ENCODE data around the gene DDX41. TPM values are rescaled to one million over a fixed set of nuclear protein-coding genes. Genes with fewer than 3 reads are reported as not detected.
"Not testable (repeated sequence)": the region's sequence is repeated elsewhere in the genome, so short reads cannot be mapped to it uniquely, and the experiment has no call there.

Gene DDX41
- polyA plus RNA-seq, 1 donor: 94.7 TPM

DNA sequence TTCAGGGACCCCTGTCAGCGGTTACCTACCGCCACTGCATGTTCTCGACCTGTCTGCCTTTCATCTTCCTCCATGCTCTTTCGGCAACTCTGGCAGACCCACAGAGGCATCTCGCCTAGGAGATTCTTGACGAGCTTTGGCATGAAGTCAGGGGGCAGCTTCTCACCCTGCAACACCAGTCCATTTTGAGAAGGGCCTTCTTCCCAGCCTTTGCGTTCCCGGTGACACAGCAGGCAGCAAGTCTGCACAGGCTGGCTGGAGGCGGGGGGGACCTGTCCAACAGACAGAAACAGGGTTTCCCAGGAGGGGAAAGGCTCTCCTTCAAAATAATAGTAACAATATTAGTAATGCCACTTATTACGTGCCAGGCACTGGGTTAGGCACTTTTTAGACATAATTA, 22.1 kb upstream of the DDX41 start:
- no peak for DNase-seq

DNA sequence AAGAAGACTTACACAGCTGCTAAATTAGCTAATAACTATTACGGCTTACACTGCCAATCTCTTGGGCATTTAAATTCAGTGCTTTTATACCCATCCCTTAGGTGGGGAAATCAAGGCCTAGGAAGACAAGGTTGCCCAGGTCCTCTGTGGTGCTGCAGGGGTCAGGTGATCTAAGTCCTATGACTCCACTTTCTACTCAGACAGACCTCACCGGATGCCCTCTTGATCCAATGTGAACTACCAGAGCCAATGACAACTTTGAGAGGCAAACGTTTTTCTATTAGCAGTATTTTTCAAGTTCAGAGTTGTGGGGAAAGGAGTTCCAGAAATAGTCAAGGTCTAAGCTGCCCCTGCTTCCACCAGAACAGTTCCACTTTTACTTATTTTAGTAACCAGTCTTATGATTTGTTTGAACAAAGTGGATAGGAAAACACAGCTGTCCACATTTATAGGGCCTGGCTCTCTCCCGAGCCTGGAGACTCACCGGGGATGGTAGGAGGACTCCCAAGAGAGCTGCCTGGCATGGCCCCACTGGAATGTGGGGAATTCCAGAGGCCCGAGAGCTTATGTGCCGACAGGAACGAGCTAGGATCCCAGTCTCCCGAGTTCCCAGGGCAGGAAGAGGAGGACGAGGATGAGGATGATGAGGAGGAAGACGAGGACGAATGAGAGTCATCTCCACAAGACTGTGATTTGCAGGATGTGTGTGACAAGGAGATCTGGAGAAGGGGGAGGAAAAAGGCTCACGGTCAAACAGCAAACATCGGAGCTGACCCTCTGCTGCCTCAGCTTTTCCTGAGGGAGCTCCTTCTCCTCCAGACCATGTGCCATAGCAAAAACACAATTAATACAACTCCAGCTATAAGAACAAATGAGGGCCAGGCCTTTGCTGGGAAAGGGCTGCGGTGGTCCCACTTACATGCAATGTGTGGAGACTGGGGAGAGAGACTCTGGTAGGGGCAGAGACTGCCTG, 20.9 kb upstream of the DDX41 start:
- DNase-seq: no peak

DNA sequence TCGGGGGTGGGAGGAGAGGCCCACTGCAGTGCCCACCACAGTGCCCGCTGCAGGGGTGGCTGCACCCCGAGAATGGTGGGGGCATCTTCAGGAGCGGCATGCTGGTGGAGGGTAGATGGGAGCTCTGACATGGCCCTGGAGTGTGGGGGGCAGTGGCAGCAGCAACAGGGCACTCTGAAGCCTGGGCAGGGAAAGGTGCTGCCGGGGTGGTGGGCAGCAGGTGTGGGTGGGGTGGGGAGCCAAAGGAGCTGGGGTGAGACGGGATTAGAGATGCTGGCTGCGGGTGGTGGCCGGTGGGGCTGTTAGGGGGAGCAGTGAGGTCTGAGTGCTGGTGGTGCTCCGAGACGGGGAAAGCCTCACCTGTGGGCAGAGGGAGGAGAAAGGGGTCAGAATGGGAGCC, 19.6 kb upstream of the DDX41 start:
- DNase-seq: no peak

DNA sequence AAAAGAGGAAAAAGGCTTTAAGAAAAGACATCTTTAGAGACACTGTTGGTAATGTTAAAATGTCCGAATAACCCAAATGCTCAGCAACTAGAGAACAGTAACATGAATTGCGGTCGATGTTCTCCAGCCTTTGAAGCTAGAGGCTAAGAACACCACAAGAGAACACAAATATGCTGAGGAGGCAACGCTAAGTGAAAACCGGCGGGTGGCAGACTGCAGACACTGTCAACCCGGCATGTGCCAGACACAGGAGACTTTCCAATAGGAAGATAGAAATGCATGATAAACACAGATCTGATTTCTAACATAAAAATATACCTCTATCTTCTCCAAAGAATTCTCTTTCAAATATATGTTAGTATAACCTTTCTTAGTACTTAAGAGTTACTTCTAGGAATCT, 18.4 kb upstream of the DDX41 start:
- no peak for DNase-seq

DNA sequence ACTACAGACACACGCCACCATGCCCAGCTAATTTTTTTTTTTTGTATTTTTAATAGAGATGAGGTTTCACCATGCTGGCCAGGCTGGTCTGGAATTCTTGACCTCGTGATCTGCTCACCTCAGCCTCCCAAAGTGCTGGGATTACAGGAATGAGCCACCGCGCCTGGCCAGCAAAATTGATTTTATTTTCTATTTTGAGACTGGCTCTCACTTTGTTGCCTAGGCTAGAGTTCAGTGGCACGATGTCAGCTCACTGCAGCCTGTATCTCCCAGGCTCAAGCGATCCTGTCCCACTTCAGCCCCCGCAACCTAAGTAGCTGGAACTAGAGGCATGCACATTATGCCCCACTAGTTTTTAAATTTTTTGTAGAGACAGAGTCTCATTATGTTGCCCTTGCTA, 17.7 kb upstream of the DDX41 start:
- not testable (repeated sequence) for DNase-seq

DNA sequence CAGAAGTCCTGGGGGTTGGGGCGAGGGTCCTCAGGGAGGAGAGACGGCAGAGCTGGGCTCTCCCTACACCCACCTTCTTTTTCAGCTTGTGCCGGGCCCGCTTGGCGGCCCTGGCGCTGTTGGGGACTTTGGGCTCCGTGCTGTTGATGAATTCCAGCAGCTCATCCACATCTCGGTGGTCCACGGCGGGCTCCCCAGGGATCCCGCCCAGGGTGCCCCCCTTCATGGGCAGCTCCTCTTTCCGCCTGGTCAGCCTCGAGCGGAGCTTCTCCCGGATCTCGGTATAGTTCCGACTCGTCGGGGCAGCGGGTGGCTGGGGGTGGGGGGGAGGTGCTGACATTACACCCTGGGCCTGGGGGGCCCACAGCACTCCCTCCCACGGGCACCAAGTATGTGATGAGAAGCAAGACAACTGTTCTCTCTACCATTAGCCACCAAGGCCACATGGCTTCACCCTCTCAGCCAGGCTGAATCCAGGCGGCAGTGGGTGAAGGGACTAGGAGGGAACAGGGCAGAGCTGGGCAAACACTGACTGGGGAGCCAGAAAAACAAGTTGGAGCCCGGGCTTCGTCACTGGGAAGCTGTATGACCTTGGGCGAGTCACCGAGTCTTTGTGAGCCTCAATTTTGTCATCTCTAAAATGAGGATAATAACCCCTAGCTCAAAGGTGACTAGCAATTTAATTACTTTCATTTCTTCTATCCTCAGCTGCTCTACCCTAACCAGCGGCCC, 14.6 kb upstream of the DDX41 start:
- DNase-seq: no peak

DNA sequence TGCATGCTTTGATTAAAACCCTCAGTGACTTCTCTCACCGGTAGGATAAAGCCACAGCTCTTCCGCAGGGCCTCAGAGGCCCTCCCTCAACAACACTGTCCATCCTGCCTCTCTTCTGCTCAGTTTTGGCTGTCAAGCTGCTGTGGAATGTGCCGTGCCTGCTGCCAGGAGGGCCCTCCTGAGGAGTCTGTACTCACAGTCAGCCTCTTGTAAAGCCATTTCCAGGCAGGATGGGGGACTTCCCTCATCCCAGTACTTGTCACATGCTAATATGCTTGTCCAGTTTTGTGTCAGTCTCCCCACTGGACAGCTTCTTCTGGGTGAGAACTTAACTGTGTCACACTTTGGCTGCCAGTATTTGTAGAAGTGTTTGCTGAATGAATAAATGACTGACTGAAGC, 13.9 kb upstream of the DDX41 start:
- DNase-seq: no peak

DNA sequence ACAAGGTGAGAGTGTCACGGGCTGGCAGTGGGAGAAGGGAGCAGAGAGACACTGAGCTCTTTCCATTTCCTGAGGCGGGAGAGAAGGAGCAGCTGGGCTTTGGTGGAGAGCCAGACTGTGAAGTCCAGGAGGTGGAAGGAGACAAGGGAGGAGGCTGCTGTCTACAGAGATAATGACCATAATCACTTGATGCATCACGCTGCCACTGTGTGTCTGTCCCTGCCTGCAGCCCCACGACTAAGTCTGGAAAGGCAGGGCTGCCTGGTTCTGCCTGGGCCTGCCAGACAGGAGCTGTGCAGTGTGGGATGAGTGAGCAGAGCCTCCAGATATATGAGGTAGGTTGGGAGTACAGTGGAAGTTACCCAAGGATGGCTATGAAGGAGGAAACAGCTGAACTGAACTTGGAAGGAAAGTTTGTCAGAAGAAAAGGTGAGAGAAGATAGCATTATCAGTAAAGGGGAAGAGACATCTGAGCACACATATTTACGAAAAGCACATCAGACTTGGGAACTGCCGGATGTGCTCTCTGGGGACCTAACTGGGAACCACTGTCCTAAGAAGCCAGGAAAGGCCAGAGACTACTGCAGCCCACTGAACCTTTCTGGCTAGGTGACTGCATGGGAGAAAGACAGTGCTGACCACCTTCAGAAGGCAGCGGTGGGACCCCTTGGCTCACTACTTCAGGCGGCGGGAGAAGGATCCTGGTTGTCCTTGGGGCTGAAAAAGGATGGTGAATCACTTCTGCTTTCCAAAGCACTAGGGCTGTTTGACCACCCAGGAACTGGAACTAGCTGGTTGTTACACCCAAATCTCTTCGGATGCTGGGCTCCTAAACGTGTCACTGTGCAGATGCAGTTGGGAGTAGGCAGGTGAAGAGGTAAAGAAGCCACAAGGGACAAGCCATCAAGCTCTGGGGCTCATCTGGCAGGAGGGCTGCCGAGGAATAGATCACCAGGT, 12.8 kb upstream of the DDX41 start:
- no peak for DNase-seq

DNA sequence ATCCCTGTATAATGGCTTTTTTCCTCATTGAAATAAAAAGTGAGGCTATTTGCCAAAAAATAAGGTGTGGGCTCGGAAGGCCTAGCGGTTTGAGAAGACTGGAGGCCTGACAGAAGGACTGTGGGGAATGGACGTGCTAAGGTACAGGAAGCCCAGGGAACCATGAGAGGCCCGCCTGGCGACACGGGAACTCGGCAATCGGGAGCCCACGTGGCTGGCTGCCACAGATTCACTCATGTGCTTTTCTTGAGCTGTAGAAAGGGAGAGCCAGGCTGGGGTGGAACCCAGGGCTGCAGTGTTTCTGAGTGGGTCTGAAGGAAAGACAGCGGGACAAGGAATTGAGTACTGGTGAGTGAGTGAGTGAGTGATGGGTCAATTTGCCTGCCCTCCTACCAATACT, 11.9 kb upstream of the DDX41 start:
- DNase-seq: no peak

DNA sequence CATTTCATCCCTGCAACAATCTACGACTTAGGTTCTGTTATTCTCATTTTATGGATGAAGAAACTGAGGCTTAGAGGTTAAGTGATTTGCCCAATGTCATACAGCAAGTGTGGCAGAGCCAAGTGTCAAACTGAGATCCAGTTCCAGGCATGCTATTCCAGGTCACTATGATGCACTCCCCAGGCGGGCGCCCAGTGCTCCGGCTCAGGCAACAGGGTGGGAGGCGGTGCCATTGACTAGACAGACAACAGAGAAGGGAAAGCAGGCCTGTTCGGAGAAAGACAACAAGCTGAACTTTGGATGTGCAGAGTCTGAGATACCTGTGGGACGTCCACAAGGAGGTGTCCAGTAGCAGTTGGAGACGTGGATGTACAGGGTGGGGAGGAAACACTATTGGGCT, 10.8 kb upstream of the DDX41 start:
- no peak for DNase-seq

DNA sequence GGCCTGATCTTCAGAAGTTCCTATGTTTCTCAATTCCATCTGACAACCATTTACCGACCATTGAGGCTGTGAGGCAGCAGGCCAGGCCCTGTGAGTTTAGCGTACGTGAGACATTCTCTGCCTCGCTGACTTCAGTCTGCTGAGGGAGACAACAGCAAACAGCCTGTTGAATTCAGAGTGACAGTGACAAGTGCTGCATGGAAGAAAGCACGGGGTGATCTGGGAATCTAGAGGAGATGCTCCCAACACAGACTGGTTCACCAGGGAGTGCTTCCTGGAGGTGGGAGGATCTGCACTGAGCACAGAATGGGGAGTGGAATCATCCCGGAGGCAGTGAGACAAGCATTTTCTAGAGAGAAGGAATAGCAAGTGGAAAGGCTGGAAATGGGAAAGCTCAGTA, 10.0 kb upstream of the DDX41 start:
- no peak for DNase-seq

DNA sequence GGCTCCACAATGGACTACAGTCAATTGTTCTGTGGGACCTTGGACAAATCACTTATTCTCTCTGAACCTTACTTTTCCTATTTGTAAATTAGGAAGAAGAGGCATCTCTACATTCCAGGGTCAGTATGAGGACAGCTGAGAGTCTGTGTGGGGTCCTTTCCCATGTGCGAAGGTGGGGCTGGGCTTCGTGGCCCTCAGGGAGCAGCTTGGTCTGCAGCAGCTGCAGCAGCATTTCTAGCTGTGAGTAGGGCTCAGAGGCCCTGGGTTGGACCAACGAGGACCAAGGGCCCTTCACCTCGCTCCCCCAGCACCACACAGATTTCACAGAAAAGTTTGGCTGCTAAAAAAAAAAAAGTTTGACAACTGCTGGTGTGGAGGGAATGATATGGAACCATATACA, 9.4 kb upstream of the DDX41 start:
- no peak for DNase-seq

DNA sequence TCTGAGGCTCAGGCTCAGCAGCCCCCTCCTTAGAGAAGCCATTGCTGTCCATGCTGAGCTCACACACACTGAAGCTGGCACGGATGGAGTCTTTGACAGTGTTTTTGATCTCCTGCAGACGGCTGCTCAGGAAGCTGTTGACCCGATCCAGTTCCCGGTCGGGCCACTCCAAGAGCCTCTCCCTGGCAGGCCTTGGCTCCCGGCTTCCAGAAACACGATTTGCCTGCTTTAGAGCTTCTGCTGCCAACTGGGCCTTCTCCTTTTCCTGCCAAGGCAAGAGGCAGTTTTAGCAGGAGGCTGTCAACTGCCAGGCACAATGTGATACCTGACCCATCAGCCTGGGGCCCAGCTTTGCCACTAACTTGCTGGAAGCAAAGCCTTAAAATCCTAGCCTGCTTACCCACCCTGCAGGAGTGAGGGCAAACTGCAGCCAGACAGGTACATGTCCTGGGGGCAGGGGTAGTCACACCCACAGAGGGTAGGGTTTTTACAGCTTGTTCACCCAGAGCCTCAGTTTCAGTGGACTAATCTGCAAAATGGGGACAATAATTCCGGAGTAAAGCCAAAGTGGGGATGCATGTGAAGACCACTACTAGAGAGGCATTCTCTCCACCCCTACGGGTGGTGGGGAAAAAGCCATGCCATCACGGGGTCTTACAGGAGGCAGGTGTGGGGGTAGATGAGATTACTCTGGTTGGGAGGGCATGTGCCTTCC, 8.3 kb upstream of the DDX41 start:
- DNase-seq: no peak

DNA sequence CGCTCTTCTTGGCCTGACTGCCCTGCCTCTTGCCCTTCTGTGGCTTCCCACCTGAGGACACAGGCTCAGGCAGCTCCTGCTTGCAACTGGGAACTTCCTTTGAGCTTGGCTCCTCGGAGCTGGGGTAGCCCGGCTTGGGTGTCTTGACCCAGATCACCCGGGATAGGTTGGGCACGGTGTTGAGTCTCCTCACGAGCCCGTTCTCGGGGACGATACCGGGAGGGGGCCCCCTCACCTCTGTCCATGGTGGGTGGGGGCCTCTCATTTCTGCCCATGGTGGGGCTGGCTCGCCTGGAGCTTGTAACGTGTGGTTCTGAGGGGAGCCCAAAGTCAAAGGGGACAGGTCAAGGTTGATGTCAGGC, 7.8 kb upstream of the DDX41 start:
- no peak for DNase-seq

DNA sequence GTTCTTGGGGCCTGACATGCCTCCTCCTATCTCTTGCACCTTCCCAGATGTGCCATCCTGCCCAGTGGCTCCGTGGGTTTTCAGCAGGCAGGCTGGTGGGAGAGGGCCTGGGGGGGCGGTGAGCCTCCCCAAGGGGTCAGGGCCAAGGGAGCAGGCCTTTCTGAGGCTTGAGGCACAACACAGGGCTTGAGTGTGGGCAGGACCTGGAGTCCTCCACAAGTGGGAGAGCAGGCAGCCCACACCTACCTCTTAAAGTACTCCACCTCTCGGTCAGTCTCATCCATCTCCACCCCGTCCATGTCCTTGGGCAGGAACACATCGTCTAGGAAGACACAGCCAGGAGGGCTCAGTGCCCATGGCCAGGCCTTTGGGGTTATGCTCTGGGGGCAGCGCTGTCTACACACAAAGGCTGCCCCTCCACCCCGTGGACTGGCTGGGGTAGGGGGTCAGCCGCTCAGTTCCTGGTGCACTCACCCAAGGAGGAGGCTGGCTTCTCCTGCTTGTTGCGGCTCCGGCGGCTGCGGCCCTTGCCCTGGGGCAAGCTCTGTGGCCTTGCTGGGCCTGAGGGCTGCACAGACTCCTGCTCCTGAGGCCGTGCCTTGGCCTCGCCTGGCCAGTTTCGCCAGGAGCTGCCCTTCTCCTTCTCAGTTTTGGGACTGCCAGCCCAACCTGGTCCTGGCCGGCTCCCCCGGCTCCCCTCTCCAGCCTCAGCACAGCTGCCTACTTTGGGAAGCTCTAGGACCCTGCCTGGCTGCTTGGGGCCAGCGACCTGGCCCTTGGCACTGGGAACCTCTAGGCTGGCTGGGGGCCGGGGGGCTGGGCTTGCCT, 7.2 kb upstream of the DDX41 start:
- no peak for DNase-seq

DNA sequence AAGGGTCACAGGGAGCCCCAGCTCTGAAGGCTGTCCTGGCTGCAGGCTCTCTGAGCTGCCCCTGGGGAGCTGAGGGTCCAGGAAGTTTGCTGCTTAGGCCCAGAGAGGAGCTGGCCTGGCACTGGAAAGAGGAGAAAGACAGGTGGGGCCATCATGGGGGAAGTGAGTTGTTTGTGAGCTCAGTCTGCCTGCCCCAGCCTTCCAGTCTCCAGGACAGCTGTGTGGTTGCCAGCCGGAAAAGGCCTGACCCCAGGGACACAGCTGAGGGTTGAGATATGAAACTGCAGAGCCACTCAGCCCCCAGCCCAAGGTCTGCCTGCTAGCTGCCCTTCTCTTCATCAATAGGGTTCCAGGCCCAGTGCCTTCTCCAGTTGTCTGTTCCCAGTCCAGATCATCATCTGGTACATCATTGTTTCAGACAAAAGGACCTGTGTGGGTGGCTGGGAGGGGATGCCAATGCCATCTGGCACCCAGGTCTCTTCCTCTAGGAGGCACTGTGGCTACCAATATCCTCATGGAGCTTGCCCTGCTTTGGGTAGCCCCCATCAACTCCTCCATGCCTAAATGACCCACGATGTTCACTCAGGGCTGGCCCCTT, 4.3 kb upstream of the DDX41 start:
- no peak for DNase-seq

DNA sequence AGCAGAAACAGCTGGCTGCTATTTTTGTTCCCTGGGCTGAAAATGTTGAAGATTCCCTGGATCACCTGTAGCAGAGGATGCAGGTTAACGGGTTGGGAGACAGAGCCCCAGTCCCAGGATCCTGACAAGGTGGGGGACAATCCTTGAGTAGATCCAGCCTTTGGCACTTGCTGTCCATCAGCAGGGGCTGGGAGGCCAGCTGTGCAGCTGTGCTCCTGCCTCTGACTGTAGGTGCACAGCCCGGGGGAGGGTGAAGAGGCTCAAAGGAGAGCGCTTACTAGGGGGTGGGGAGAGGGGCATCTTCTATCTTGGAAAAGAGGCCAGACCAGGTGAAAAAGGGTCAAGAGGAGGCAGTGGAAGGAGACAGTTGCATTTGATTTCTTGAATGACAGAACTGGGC, 3.5 kb upstream of the DDX41 start:
- DNase-seq: no peak

DNA sequence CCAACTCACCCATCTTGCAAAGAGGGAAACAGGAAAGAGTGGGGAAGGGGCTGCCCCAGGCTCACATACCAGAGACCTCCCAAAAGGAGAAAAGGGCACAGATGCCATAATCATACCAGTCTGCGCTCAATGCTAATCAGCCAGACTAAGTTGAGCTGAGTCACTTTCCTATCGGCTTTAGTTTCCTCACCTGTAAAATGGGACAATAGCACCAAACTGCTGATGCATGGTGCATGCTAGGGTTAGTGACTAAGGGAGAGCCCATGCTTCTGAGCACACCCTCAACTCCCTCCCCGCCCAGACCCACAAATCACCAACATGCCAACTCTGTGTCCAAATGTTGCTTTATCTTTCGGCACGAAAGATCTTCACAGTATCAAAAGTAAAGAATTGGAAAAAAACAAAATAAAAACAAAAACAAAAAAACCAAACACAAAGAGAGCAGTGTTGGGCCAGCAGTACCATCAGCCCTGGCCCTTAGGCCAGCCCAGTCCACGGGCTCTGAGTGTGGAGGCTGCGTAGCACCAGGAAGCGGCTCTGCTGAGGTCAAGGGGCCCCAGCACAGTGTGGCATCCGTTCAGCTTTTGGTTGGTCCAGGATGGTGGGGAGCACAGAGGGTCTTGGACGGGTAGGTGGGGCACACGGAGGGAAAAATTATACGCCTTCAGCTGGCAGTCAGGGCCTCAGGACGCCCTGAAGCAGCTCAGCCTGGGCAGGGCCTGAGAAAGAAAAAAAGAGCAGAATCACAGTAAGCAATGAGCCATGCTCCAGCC, 2.9 kb upstream of the DDX41 start:
- DNase-seq: no peak

DNA sequence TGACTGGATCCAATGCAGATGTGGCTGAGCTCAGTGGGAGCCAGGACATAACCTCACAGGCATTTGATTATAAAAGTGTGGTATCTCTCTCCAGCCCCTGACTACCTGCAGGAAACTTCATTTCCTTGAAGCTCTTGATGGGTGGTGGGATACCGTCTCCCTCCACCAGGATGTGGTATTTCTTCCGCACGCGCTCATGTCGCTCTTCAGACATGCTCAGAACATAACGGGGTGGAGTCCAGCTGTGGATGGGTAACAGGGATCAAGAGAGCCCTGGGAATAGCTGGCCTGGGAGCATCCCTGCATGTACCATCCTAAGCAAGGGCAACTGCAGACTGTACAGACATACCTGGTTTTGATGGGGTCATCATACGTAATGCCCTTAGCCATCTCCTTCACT, 1.2 kb downstream of the DDX41 start:
- no peak for DNase-seq

DNA sequence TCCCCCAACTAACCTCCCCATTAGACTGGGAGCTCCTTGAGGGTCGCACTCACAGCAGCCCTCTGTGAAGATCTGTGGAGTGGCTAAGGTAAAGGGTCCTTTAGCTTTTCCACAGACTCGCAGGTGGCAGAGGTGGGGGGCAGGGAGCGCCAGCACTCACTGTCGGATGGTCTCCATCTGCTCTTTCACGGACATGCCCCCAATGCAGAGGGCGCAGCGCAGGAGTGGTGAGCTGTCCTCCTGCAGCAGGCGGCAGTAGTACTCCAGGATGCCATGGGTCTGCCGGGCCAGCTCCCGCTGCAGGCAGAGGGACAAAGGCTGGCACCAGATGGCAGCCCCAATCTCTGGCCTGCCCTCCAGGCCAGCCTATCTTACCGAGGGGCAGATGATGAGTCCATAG, 2.2 kb downstream of the DDX41 start:
- DNase-seq: no peak
